H1 (cell line): ENCODE measurements around the gene KCNA4. TPM values are rescaled to one million over a fixed set of nuclear protein-coding genes. Genes with fewer than 3 reads are reported as not detected.

Experiments used
- polyA plus RNA-seq, 7 experiments: library from polyadenylated mRNA; depleted of rRNA in 3 of 7; stranded (reverse) in 5 of 7; unstranded in 2 of 7; fragments of >200 nt in 5 of 7; fragments of 200-250 nt in 2 of 7; gene quantifications; 1 replicate in 5 of 7; 2 replicates in 1 of 7; 4 replicates in 1 of 7; pipeline versions ENCODE4 v1.2.1 to v1.2.3, GENCODE V29; 2011 to 2013; ENCODE audit warnings: missing spikeins in 2 of 7, mixed read lengths in 2 of 7
- total RNA-seq: library from RNA; stranded (reverse); fragmentation: NEBNext Ultra II Directional; extraction: Animal tissue kit (Norgen Biotek cat#: 25700); gene quantifications from 2 replicates; pipeline ENCODE4 v1.2.1, GENCODE V29; 2021

The KCNA4 gene
- total and polyA plus RNA-seq, 2 of the 8 experiments (the other 6 are each of a cell fraction or from before 2014, with no cell fraction given): not detected

Other genes starting within 250 kb of the KCNA4 start
- gene FSHB, start 214.0 kb upstream of the KCNA4 start, total RNA-seq: not detected in 2 replicates
- not detected in 2 replicates for gene FSHB, start 214.0 kb upstream of the KCNA4 start, polyA plus RNA-seq (2011; rRNA removed)